NAMALWA (cell line): ENCODE measurements around the gene TESK2.
A peak's percentile ranks its signal among the peaks of the same experiment; 100 is the strongest.
"Not testable (repeated sequence)": the region's sequence is repeated elsewhere in the genome, so short reads cannot be mapped to it uniquely, and the experiment has no call there.

ENCODE experiments used
- DNase-seq: peaks from one replicate; pipeline ENCODE4 v3.0.0-alpha.2; 2015; ENCODE audit warnings: low spot score

The TESK2 gene

GRCh38 chr1:45375104-45376090, 115.6 kb downstream of the TESK2 start:
- DNase-seq: peak; percentile 34

GRCh38 chr1:45373573-45373972, 117.4 kb downstream of the TESK2 start:
- DNase-seq: no peak

GRCh38 chr1:45370575-45370974, 120.4 kb downstream of the TESK2 start:
- DNase-seq: no peak

GRCh38 chr1:45365051-45365450, 125.9 kb downstream of the TESK2 start:
- DNase-seq: no peak

GRCh38 chr1:45364294-45364693, 126.7 kb downstream of the TESK2 start:
- DNase-seq: no peak

- DNase-seq: not testable (repeated sequence)
Observed at GRCh38 chr1:45360981-45361380, 130.0 kb downstream of the TESK2 start.

GRCh38 chr1:45359882-45360513, 131.0 kb downstream of the TESK2 start:
- DNase-seq: peak; percentile 72

- DNase-seq: no peak
Observed at GRCh38 chr1:45356186-45356585, 134.8 kb downstream of the TESK2 start.

GRCh38 chr1:45355683-45356082, 135.3 kb downstream of the TESK2 start:
- no peak for DNase-seq

GRCh38 chr1:45354838-45355237, 136.1 kb downstream of the TESK2 start:
- DNase-seq: no peak

- no peak for DNase-seq
Observed at GRCh38 chr1:45353685-45354084, 137.3 kb downstream of the TESK2 start.

GRCh38 chr1:45351508-45351907, 139.5 kb downstream of the TESK2 start:
- no peak for DNase-seq

GRCh38 chr1:45348966-45349677, 141.8 kb downstream of the TESK2 start:
- DNase-seq: no peak

GRCh38 chr1:45348609-45348965, 142.4 kb downstream of the TESK2 start:
- DNase-seq: no peak

GRCh38 chr1:45348020-45348419, 142.9 kb downstream of the TESK2 start:
- DNase-seq: no peak

GRCh38 chr1:45346473-45346872, 144.5 kb downstream of the TESK2 start:
- DNase-seq: no peak

- DNase-seq: no peak
Observed at GRCh38 chr1:45345014-45345413, 145.9 kb downstream of the TESK2 start.

- no peak for DNase-seq
Observed at GRCh38 chr1:45344499-45344898, 146.5 kb downstream of the TESK2 start.

GRCh38 chr1:45340816-45341466, 150.0 kb downstream of the TESK2 start:
- peak; percentile 62 for DNase-seq

- DNase-seq: peak; percentile 94
Observed at GRCh38 chr1:45339789-45340558, 151.0 kb downstream of the TESK2 start, which contains the start of the genes MUTYH and TOE1. MUTYH (minus strand) TSS chr1:45340440; CDS start chr1:45334505, 5,935 bp downstream. TOE1 (plus strand) TSS chr1:45340170; CDS start chr1:45340253, 83 bp downstream.
